Upper lobe of left lung (tissue), 6 donors: ENCODE results near the gene RCN2. TPM values are rescaled to one million over a fixed set of nuclear protein-coding genes. Genes with fewer than 3 reads are reported as not detected.

Experiments
- ATAC-seq, 2 donors: fragments of 200-7000 bp; cut with Tn5 transposase; one replicate each; pipeline ENCODE4 v1.9.1; 2022; ENCODE audit warnings: mild to moderate bottlenecking in 2 of 2, moderate library complexity in 2 of 2; ENCODE audit not compliant: low FRiP score in 2 of 2
- DNase-seq, 2 donors: peaks; one replicate each; pipeline ENCODE4 v3.0.0-alpha.2; 2019 to 2020
- H3K27ac ChIP-seq, 4 donors: fragments of 200-600 bp; sonication (generic); one replicate each; pipeline ENCODE4 v1.5.1; 2016 to 2019
- H3K27me3 ChIP-seq, 4 donors: fragments of 200-600 bp; sonication (generic); one replicate each; pipeline ENCODE4 v1.5.1; 2017 to 2019
- H3K36me3 ChIP-seq, 4 donors: fragments of 200-600 bp; sonication (generic); one replicate each; pipeline ENCODE4 v1.5.1; 2016 to 2019
- H3K4me1 ChIP-seq, 4 donors: fragments of 200-600 bp; sonication (generic); one replicate each; pipeline ENCODE4 v1.5.1; 2018 to 2019
- H3K4me3 ChIP-seq, 4 donors: fragments of 200-600 bp; sonication (generic); one replicate each; pipeline ENCODE4 v1.5.1; 2017 to 2019; ENCODE audit warnings: mild to moderate bottlenecking in 2 of 4, moderate library complexity in 1 of 4
- H3K9me3 ChIP-seq, 4 donors: fragments of 200-600 bp; sonication (generic); one replicate each; pipeline ENCODE4 v1.5.1; 2018 to 2019
- EP300 ChIP-seq, 4 donors: sonication (generic); formaldehyde crosslinking; IDR thresholded peaks; one replicate each; pipeline ENCODE4 v1.5.1; 2017; ENCODE audit warnings: antibody characterized with exemption in 4 of 4, control low read depth in 2 of 4
- POLR2A ChIP-seq, 4 donors: fragments of 450-650 bp; IDR thresholded peaks; one replicate each; pipeline ENCODE4 v1.5.1; 2016 to 2017; ENCODE audit warnings: antibody characterized with exemption in 4 of 4, mild to moderate bottlenecking in 2 of 4
- POLR2AphosphoS5 ChIP-seq, 2 donors: sonication (generic); formaldehyde crosslinking; IDR thresholded peaks; one replicate each; pipeline ENCODE4 v1.5.1; 2017; ENCODE audit warnings: antibody characterized with exemption in 2 of 2
- WGBS, 2 donors: methylation state at CpG; one replicate each; pipeline ENCODE4 v1.1.5; 2017 to 2018; 5-methylcytosine and 5-hydroxymethylcytosine counted together
- total RNA-seq, 6 donors: library from RNA; depleted of rRNA in 4 of 6; stranded (reverse); fragments of >200 nt in 4 of 6; gene quantifications; one replicate each; pipeline versions ENCODE4 v1.1.0 to v1.2.1, GENCODE V29; 2016 to 2021
- TF ChIP-seq, protein P1 (sequence below), 6 experiments: fragments of 450-650 bp in 4 of 6; fragments of 200-600 bp in 2 of 6; sonication (generic) in 2 of 6; IDR thresholded peaks; one replicate each; pipeline ENCODE4 v1.5.1; 2016 to 2019; ENCODE audit warnings: antibody characterized with exemption in 6 of 6
- donor health status: DM: no; HTN: no; CAD: no; lungs with moderate emphysema.
- donor health status: DM: no; HTN: yes; CAD: no; lungs with severe emphysema.

The RCN2 gene
- total RNA-seq, 6 donors from 2014 or later, result 17.8 to 43.9 (median 32.7) TPM

- WGBS, 2 donors, result 64 to 72% methylated on average over 1 of the region's 1 CpG
- H3K4me3 ChIP-seq, result no peak overlapping the region
These were observed 44.6 kb downstream of the RCN2 start for GRCh38 chr15:76976141-76976540.

GRCh38 chr15:76976572-76977270, 45.2 kb downstream of the RCN2 start:
- ATAC-seq, result no peak

More at GRCh38 chr15:76976141-76976540, 44.6 kb downstream of the RCN2 start:
- DNase-seq (no peak), ATAC-seq (no peak)
- H3K36me3 ChIP-seq, result no peaks in the 10 kb centered on the region
- no peak for TF ChIP-seq EP300 (IDR thresholded peaks at IDR 0.05)
- no peak for TF ChIP-seq POLR2A (IDR thresholded peaks at IDR 0.05)
- no peak for TF ChIP-seq POLR2AphosphoS5 (IDR thresholded peaks at IDR 0.05)
- TF ChIP-seq, protein P1, sequence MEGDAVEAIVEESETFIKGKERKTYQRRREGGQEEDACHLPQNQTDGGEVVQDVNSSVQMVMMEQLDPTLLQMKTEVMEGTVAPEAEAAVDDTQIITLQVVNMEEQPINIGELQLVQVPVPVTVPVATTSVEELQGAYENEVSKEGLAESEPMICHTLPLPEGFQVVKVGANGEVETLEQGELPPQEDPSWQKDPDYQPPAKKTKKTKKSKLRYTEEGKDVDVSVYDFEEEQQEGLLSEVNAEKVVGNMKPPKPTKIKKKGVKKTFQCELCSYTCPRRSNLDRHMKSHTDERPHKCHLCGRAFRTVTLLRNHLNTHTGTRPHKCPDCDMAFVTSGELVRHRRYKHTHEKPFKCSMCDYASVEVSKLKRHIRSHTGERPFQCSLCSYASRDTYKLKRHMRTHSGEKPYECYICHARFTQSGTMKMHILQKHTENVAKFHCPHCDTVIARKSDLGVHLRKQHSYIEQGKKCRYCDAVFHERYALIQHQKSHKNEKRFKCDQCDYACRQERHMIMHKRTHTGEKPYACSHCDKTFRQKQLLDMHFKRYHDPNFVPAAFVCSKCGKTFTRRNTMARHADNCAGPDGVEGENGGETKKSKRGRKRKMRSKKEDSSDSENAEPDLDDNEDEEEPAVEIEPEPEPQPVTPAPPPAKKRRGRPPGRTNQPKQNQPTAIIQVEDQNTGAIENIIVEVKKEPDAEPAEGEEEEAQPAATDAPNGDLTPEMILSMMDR (IDR thresholded peaks at IDR 0.05), result no peak
- no peaks in the 10 kb centered on the region for H3K4me1 ChIP-seq
- no peaks in the 10 kb centered on the region for H3K9me3 ChIP-seq
- no peak overlapping the region for H3K27ac ChIP-seq
- no peaks in the 10 kb centered on the region for H3K27me3 ChIP-seq

DNA sequence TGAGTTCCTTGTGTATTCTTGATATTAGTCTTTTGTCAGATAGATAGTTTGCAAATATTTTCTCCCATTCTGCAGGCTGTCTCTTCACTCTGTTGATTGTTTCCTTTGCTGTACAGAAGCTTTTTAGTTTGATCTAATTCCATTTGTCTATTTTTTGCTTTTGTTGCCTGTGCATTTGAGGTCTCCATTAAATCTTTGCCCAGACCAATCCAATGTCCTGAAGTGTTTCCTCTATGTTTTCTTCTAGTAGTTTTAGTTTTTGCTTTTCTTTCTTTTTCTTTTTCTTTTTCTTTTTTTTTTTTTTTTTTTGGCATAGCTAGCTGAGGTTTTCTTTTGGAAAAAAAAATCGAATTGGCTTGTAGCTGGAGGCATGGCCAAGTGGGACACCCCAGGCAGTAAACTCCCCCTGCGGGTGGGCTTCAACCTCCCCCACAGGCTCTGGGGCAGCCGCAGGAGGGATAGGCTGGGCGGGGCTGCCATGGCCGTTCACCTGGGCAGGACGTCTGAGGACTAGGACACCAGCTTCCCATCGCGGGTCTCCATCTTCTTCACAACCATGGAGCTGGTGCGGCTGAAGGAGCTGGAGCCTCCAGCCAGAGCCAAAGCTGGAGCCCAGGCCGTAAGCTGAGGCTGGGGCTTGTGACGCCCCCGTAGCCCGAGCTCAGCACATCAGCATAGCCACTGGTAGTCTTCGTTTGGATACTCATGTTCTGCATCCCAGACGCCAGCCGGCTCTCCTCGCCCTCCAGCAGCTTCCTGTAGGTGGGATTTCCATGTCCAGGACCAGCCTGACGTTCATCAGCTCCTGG, 47.2 kb downstream of the RCN2 start:
- H3K4me1 ChIP-seq, result peaks cover 0 to 4% (median 0%) of the 10 kb centered on the region in 4 donors
- ATAC-seq (no peak), DNase-seq (no peak)
- H3K27me3 ChIP-seq, result no peaks in the 10 kb centered on the region
- H3K9me3 ChIP-seq, result no peaks in the 10 kb centered on the region
- WGBS, 2 donors, result 95% methylated on average over 10 to 16 of the region's 18 CpGs
- no peaks in the 10 kb centered on the region for H3K36me3 ChIP-seq
- TF ChIP-seq POLR2AphosphoS5 (IDR thresholded peaks at IDR 0.05) (no peak), POLR2A (IDR thresholded peaks at IDR 0.05) (no peak), EP300 (IDR thresholded peaks at IDR 0.05) (no peak)
- TF ChIP-seq, protein P1 (IDR thresholded peaks at IDR 0.05), result no peak
- no peak overlapping the region for H3K27ac ChIP-seq
- H3K4me3 ChIP-seq, result no peak overlapping the region

More at GRCh38 chr15:76976572-76977270, 45.2 kb downstream of the RCN2 start:
- H3K27me3 ChIP-seq, result no peaks in the 10 kb centered on the region
- DNase-seq, result no peak
- H3K36me3 ChIP-seq, result no peaks in the 10 kb centered on the region
- H3K9me3 ChIP-seq, result no peaks in the 10 kb centered on the region
- H3K4me1 ChIP-seq, result no peaks in the 10 kb centered on the region
- no peak overlapping the region for H3K27ac ChIP-seq
- WGBS, 2 donors, result 82 to 85% methylated on average over 5 of the region's 5 CpGs
- TF ChIP-seq EP300 (IDR thresholded peaks at IDR 0.05) (no peak), POLR2AphosphoS5 (IDR thresholded peaks at IDR 0.05) (no peak), POLR2A (IDR thresholded peaks at IDR 0.05) (no peak)
- TF ChIP-seq, protein P1 (IDR thresholded peaks at IDR 0.05), result no peak
- H3K4me3 ChIP-seq, result no peak overlapping the region

- peak in 1 of 2 donors; percentile 69 for DNase-seq
- H3K36me3 ChIP-seq, result no peaks in the 10 kb centered on the region
- H3K4me3 ChIP-seq, result no peak overlapping the region
- H3K4me1 ChIP-seq, result peaks cover 0 to 4% (median 0%) of the 10 kb centered on the region in 4 donors
- TF ChIP-seq, protein P1 (IDR thresholded peaks at IDR 0.05), result no peak
- TF ChIP-seq POLR2A (IDR thresholded peaks at IDR 0.05) (no peak), EP300 (IDR thresholded peaks at IDR 0.05) (no peak), POLR2AphosphoS5 (IDR thresholded peaks at IDR 0.05) (no peak)
- H3K27ac ChIP-seq, result no peak overlapping the region
- ATAC-seq, result no peak
- no peaks in the 10 kb centered on the region for H3K27me3 ChIP-seq
- H3K9me3 ChIP-seq, result no peaks in the 10 kb centered on the region
- 83 to 86% methylated on average over 20 to 23 of the region's 23 CpGs for WGBS, 2 donors
These were observed 47.9 kb downstream of the RCN2 start for GRCh38 chr15:76979331-76979925.
